Adipocyte (in vitro differentiated cells): ENCODE measurements around the gene SMIM8.

Source experiments
- DNase-seq: peaks from one replicate; pipeline ENCODE4 v3.0.0-alpha.2; 2015; ENCODE audit warnings: low read depth
- H3K27me3 ChIP-seq: replicated peaks from 2 replicates; pipeline ENCODE4 v1.7.0; 2013; ENCODE audit warnings: mild to moderate bottlenecking, low read length, moderate library complexity; ENCODE audit not compliant: control insufficient read depth, insufficient read depth
- H3K36me3 ChIP-seq: 2 replicates; pipeline ENCODE4 v1.7.0; 2013; ENCODE audit warnings: low read length, mild to moderate bottlenecking, moderate library complexity; ENCODE audit not compliant: control insufficient read depth, insufficient read depth, severe bottlenecking
- H3K4me1 ChIP-seq: 2 replicates; pipeline ENCODE4 v1.7.0; 2013; ENCODE audit warnings: mild to moderate bottlenecking, low read length, moderate library complexity; ENCODE audit not compliant: control insufficient read depth, insufficient read depth
- H3K4me3 ChIP-seq: 2 replicates; pipeline ENCODE4 v1.7.0; 2013; ENCODE audit warnings: mild to moderate bottlenecking, low read length, moderate library complexity
- H3K9ac ChIP-seq: 2 replicates; pipeline ENCODE4 v1.7.0; 2013; ENCODE audit warnings: mild to moderate bottlenecking, low read length, moderate library complexity
- H3K9me3 ChIP-seq: 2 replicates; pipeline ENCODE4 v1.7.0; 2013; ENCODE audit warnings: mild to moderate bottlenecking, low read length, moderate library complexity; ENCODE audit not compliant: control insufficient read depth

Gene SMIM8, protein sequence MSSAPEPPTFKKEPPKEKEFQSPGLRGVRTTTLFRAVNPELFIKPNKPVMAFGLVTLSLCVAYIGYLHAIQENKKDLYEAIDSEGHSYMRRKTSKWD

DNA sequence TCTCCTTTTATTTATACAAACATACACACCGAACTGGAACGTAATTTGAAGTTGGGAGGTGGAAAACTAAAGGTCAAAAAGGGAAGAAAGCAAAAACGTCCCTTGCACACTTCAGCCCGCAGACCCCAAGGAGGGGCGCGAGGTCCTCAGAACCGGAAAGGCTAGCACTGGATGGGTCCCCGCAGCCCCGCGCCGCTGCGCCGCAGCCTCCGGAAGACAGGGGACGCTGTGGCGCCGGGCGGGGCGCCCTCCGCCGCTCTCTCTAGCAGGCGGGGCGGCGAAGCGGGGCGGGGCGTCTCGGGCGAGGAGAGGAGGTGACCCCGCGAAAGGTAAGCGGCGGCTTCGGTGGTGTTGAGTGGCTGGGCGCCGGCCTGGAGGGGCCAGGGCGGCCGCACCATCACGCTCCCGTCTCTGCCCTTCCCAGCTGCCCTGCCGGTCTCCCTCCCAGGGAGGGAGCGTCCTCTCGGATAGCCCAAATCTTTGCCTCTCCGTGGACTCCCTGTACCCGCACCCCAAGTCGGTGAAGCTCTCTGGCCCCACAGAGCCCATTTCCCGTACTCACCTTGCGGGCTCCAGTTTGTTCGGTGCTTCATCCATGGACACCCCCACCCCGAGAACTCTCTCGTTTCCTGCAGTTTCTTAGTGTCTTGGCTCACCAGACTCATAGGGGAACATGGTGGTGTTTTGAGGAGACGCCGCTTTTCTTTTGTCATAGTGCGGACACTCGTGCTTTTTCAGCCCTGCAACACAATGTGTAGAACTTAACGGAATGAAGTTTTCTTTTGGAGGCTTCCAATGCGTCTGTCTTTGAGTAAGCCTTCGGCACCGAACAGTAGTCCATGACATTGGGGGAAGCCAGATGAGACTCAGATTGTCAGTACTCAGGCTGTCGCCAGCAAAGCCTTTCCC is at the start of gene SMIM8:
Gene SMIM8 (plus strand): TSS at position 285 of the 909 bp plus-strand sequence. CDS start 14,444 bp downstream, outside the sequence.
- no peaks in the 10 kb centered on the region for H3K4me1 ChIP-seq
- H3K9me3 ChIP-seq: no peaks in the 10 kb centered on the region
- peak within 1 kb of the TSS; percentile 93 for H3K9ac ChIP-seq
- no peaks in the 10 kb centered on the region for H3K27me3 ChIP-seq
- no peaks in the 10 kb centered on the region for H3K36me3 ChIP-seq
- peak; percentile 93 for DNase-seq
- H3K4me3 ChIP-seq: peak within 1 kb of the TSS; percentile 100

GRCh38 chr6:87274660-87275274 is 47.6 kb upstream of the SMIM8 start:
- no peak overlapping the region for H3K9ac ChIP-seq
- peaks cover 21% of the 10 kb centered on the region for H3K4me1 ChIP-seq
- H3K36me3 ChIP-seq: no peaks in the 10 kb centered on the region
- DNase-seq: peak; percentile 71
- H3K9me3 ChIP-seq: no peaks in the 10 kb centered on the region
- no peaks in the 10 kb centered on the region for H3K27me3 ChIP-seq
- H3K4me3 ChIP-seq: no peak overlapping the region

GRCh38 chr6:87276624-87277023 is 45.8 kb upstream of the SMIM8 start:
- H3K4me1 ChIP-seq: peaks cover 21% of the 10 kb centered on the region
- no peaks in the 10 kb centered on the region for H3K36me3 ChIP-seq
- H3K27me3 ChIP-seq: no peaks in the 10 kb centered on the region
- H3K4me3 ChIP-seq: no peak overlapping the region
- no peak overlapping the region for H3K9ac ChIP-seq
- DNase-seq: no peak
- H3K9me3 ChIP-seq: no peaks in the 10 kb centered on the region

- Histone ChIP-seq H3K4me3 (no peak overlapping the region), H3K36me3 (no peaks in the 10 kb centered on the region), H3K4me1 (peaks cover 22% of the 10 kb centered on the region), H3K27me3 (no peaks in the 10 kb centered on the region), H3K9me3 (no peaks in the 10 kb centered on the region), H3K9ac (no peak overlapping the region)
- no peak for DNase-seq
Observed at GRCh38 chr6:87277123-87277522, 45.3 kb upstream of the SMIM8 start.

DNA sequence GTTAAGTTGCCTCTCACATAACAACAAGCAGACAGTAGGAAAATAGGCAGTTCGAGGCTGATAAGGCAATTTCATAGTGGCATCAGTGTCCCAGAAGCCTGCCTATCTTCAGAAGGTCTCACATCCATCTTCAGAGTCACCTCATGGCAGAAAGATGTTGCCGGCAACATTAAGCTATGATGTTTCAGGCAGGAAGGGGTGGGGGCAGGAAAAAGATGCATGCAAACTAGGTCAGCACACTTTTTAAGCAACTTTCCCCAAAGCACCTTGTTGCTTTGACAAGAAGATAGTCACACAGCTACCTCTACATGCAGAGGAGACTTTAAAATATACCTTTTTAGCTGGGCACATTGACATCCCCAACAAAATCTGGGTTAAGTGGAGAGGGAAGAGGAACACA is 43.2 kb upstream of the SMIM8 start:
- no peak overlapping the region for H3K9ac ChIP-seq
- no peak for DNase-seq
- no peaks in the 10 kb centered on the region for H3K9me3 ChIP-seq
- H3K36me3 ChIP-seq: no peaks in the 10 kb centered on the region
- H3K27me3 ChIP-seq: no peaks in the 10 kb centered on the region
- H3K4me1 ChIP-seq: peaks cover 26% of the 10 kb centered on the region
- H3K4me3 ChIP-seq: no peak overlapping the region

GRCh38 chr6:87281426-87281825 is 41.0 kb upstream of the SMIM8 start:
- peaks cover 15% of the 10 kb centered on the region for H3K4me1 ChIP-seq
- H3K36me3 ChIP-seq: no peaks in the 10 kb centered on the region
- no peak for DNase-seq
- no peaks in the 10 kb centered on the region for H3K9me3 ChIP-seq
- H3K4me3 ChIP-seq: no peak overlapping the region
- no peak overlapping the region for H3K9ac ChIP-seq
- H3K27me3 ChIP-seq: peaks cover 3% of the 10 kb centered on the region

GRCh38 chr6:87282743-87283142 is 39.6 kb upstream of the SMIM8 start:
- Histone ChIP-seq H3K9ac (no peak overlapping the region), H3K4me3 (no peak overlapping the region), H3K9me3 (no peaks in the 10 kb centered on the region), H3K4me1 (peaks cover 15% of the 10 kb centered on the region), H3K27me3 (peaks cover 3% of the 10 kb centered on the region), H3K36me3 (no peaks in the 10 kb centered on the region)
- peak; percentile 61 for DNase-seq

GRCh38 chr6:87283461-87283860 is 38.9 kb upstream of the SMIM8 start:
- peaks cover 3% of the 10 kb centered on the region for H3K27me3 ChIP-seq
- H3K9me3 ChIP-seq: no peaks in the 10 kb centered on the region
- no peak for DNase-seq
- H3K4me1 ChIP-seq: peaks cover 15% of the 10 kb centered on the region
- no peak overlapping the region for H3K9ac ChIP-seq
- H3K36me3 ChIP-seq: no peaks in the 10 kb centered on the region
- no peak overlapping the region for H3K4me3 ChIP-seq

- H3K4me3 ChIP-seq: no peak overlapping the region
- H3K27me3 ChIP-seq: peaks cover 3% of the 10 kb centered on the region
- H3K4me1 ChIP-seq: peaks cover 12% of the 10 kb centered on the region
- DNase-seq: peak; percentile 13
- H3K36me3 ChIP-seq: no peaks in the 10 kb centered on the region
- H3K9ac ChIP-seq: no peak overlapping the region
- no peaks in the 10 kb centered on the region for H3K9me3 ChIP-seq
Observed at GRCh38 chr6:87287251-87287650, 35.1 kb upstream of the SMIM8 start.

DNA sequence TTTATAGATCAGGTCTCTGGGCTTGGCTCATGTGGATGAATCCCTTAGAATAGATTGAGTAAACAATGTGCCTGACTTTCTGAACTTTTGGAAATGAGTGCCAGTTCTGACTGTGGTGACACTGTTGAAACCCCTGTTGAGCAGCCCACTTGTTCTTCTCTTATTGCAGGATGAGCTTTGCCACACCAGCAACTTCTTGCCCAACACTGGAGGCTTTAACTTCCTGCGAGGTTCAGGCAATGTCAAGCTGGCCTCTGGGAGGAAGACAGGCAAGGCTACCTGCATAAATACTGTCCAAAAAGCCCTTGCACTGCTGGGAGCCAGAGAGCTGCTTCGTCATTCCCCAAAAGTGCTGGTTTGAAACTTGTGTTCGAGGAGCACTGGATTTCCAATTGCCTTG is 32.8 kb upstream of the SMIM8 start:
- DNase-seq: no peak
- Histone ChIP-seq H3K36me3 (no peaks in the 10 kb centered on the region), H3K4me1 (no peaks in the 10 kb centered on the region), H3K27me3 (peaks cover 14% of the 10 kb centered on the region), H3K9me3 (no peaks in the 10 kb centered on the region), H3K9ac (no peak overlapping the region), H3K4me3 (no peak overlapping the region)

GRCh38 chr6:87291883-87292282 is 30.5 kb upstream of the SMIM8 start:
- Histone ChIP-seq H3K4me3 (no peak overlapping the region), H3K27me3 (peaks cover 13% of the 10 kb centered on the region), H3K4me1 (no peaks in the 10 kb centered on the region), H3K36me3 (no peaks in the 10 kb centered on the region), H3K9ac (no peak overlapping the region), H3K9me3 (no peaks in the 10 kb centered on the region)
- no peak for DNase-seq
